Mesothelial cell of epicardium (in vitro differentiated cells): ENCODE results near the gene RGS16. TPM values are rescaled to one million over a fixed set of nuclear protein-coding genes. Genes with fewer than 3 reads are reported as not detected.
A peak's percentile ranks its signal among the peaks of the same experiment; 100 is the strongest.

ENCODE experiments used
- DNase-seq, 2 experiments: peaks; one replicate each; pipeline ENCODE4 v3.0.0; 2021; ENCODE audit warnings: low spot score in 2 of 2; ENCODE audit not compliant: unreplicated experiment in 2 of 2
- H3K27ac Mint-ChIP-seq: 2 replicates; pipeline ENCODE4 v1.8.0; 2021; ENCODE audit warnings: mixed read lengths
- H3K27me3 Mint-ChIP-seq: 2 replicates; pipeline ENCODE4 v1.8.0; 2021; ENCODE audit warnings: low read depth, mixed read lengths
- H3K36me3 Mint-ChIP-seq: 2 replicates; pipeline ENCODE4 v1.8.0; 2021; ENCODE audit warnings: mixed read lengths
- H3K4me1 Mint-ChIP-seq: 2 replicates; pipeline ENCODE4 v1.8.0; 2021; ENCODE audit warnings: mixed read lengths
- H3K4me3 Mint-ChIP-seq: 2 replicates; pipeline ENCODE4 v1.8.0; 2021; ENCODE audit warnings: mild to moderate bottlenecking, moderate library complexity, mixed read lengths
- H3K9me3 Mint-ChIP-seq: 2 replicates; pipeline ENCODE4 v1.8.0; 2021; ENCODE audit warnings: mixed read lengths
- total RNA-seq: library from RNA; stranded (reverse); gene quantifications from 3 replicates; pipeline ENCODE4 v1.2.1, GENCODE V29; 2021
- TF ChIP-seq, protein P1 (sequence below): fragments of 200-600 bp; sonication (generic); IDR thresholded peaks from one replicate; pipeline ENCODE4 v1.5.0; 2021; ENCODE audit warnings: antibody characterized with exemption; ENCODE audit not compliant: unreplicated experiment

RGS16 gene
- total RNA-seq, 1 donor from 2014 or later = 0.74 TPM

DNA sequence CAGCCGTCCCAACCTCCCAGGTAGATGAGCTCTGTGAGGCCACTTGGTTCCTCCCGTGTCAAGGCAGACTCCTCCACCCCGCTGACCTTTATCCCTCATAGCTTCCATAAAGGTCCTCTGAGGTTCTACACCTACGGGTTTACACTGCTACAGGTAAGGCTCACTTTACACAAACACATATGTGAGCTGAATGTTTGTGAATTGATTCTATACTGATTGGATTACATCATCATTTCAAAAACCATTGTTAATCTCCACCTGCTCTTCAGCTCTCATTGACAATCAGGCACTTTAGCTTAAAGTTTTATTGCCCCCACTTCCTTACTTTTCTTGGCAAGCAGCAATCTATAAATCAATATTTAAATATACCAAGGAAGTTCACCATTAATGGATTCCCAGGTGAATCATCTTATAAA, 12.8 kb upstream of the RGS16 start:
- no peaks in the 10 kb centered on the region for H3K36me3 Mint-ChIP-seq
- no peak overlapping the region for H3K27ac Mint-ChIP-seq
- H3K4me3 Mint-ChIP-seq = no peak overlapping the region
- no peak for DNase-seq
- peaks cover 8% of the 10 kb centered on the region for H3K9me3 Mint-ChIP-seq
- TF ChIP-seq, protein P1, sequence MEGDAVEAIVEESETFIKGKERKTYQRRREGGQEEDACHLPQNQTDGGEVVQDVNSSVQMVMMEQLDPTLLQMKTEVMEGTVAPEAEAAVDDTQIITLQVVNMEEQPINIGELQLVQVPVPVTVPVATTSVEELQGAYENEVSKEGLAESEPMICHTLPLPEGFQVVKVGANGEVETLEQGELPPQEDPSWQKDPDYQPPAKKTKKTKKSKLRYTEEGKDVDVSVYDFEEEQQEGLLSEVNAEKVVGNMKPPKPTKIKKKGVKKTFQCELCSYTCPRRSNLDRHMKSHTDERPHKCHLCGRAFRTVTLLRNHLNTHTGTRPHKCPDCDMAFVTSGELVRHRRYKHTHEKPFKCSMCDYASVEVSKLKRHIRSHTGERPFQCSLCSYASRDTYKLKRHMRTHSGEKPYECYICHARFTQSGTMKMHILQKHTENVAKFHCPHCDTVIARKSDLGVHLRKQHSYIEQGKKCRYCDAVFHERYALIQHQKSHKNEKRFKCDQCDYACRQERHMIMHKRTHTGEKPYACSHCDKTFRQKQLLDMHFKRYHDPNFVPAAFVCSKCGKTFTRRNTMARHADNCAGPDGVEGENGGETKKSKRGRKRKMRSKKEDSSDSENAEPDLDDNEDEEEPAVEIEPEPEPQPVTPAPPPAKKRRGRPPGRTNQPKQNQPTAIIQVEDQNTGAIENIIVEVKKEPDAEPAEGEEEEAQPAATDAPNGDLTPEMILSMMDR = no peak
- peaks cover 24% of the 10 kb centered on the region for H3K27me3 Mint-ChIP-seq
- H3K4me1 Mint-ChIP-seq = peaks cover 45% of the 10 kb centered on the region

DNA sequence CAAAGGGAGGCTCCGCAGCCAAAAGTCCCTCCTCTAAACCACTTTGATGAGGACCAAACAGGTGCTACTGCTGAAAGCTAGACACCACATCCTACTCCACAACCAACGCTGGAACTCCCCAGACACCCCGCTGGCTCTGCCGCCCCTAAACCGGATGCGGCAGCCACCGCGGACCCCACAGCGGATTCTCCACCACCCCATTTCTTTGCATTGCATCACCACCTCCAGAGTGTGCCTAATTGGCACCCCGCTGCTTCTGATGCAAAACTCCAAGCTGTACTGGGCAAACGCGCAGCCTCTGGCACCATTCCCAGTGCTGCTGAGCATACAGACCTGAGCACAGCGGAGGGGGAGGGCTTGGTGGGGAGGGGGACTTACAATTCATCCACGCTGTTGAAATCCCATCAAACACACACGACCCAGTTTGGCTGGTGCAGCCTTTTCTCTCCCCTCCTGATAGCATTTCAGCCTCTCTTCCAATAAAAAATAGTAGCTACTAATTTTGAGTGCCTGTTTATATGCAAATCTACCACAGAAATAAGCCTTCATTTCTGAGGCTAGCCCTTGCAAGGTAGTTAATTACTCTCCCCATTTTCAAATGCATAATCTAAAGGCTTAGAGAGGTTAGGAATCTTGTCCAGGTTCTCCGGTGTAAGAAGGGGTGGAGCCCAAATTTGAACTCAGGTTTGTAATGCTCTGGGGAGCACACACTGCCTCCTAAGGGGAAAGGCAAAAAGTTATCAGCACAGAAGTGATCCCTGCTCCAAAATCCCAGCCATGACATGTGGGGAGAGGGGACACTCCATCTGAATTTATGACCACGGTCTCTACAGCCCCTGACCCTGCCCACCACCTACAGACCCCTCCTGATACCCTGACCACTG, 12.2 kb upstream of the RGS16 start:
- Mint-ChIP-seq H3K27ac (peak overlapping the region; percentile 58), H3K27me3 (peaks cover 24% of the 10 kb centered on the region), H3K4me1 (peaks cover 45% of the 10 kb centered on the region), H3K4me3 (peak overlapping the region; percentile 76), H3K36me3 (no peaks in the 10 kb centered on the region), H3K9me3 (peaks cover 8% of the 10 kb centered on the region)
- TF ChIP-seq, protein P1 = no peak
- DNase-seq = peak in 1 of 2 experiments; percentile 52

DNA sequence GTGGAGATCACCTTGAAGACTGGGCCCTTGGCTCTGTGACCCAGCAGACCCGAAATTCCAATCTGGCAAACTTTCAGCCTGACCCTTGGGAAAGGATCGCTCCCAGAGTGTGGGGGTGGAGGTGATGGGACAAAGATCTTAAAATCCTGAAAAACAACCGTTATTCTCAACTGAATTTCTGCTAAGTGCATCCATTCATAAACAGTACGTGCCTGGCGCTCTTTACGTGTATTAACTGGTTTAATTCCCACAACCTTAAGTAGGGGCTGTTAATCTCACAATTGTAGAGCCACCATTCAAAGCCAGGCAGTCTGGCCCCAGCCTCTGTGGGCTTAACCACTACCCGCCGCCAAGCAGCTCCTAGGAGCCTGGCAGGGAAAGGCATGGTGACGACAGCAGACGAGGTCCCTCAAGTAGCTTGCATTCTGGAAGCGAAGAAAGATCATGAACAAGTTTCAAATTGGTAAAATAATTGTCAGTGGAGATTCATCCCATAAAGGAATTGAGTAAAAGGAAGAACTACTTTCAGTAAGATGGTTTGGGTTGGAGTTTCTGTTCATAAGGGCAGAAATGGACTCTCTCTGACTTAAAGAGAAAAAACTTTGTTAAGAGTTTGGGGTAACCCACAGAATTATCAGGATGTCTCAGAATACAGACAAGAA, 11.4 kb upstream of the RGS16 start:
- Mint-ChIP-seq H3K27me3 (peaks cover 24% of the 10 kb centered on the region), H3K4me3 (peak overlapping the region; percentile 76), H3K27ac (peak overlapping the region; percentile 85), H3K36me3 (no peaks in the 10 kb centered on the region), H3K4me1 (peaks cover 50% of the 10 kb centered on the region), H3K9me3 (peaks cover 2% of the 10 kb centered on the region)
- TF ChIP-seq, protein P1 = no peak
- DNase-seq = no peak

DNA sequence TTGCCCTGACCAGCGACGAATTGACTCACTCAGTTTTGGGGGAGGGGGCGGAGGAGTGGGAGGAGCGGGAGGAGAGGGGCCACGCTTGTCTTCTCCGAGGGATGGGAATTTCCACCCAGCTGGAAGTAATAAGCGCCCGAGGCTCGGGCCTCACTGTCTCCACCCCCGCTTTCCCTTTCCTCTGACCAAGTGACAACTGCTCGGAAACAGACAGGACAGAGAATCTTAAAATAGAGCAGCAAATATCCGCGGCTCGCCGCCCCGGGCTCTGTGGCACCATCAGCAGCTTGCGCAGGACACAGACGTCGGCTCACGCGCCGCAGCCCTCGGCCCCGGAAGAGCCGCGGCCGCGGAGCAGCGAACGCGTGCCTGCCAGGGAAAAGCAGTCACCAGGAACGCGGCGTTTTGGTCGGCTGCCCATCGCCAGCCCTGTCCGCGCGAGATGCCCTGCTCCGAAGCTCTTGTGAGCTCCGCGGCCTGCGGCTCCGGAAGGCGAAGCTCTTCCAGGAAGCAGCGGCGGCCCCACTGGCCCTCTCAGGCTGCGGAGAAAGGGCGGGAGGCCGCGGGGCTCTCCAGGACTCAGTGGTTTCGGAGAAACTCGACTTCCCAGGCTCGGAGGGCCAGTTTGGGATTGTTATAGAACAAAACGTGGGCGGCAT, 10.7 kb upstream of the RGS16 start:
- Mint-ChIP-seq H3K4me3 (peak overlapping the region; percentile 76), H3K4me1 (peaks cover 50% of the 10 kb centered on the region), H3K27me3 (peaks cover 24% of the 10 kb centered on the region), H3K36me3 (no peaks in the 10 kb centered on the region), H3K9me3 (no peaks in the 10 kb centered on the region), H3K27ac (peak overlapping the region; percentile 85)
- peak; percentile 39 to 70 for DNase-seq
- TF ChIP-seq, protein P1 = no peak

DNA sequence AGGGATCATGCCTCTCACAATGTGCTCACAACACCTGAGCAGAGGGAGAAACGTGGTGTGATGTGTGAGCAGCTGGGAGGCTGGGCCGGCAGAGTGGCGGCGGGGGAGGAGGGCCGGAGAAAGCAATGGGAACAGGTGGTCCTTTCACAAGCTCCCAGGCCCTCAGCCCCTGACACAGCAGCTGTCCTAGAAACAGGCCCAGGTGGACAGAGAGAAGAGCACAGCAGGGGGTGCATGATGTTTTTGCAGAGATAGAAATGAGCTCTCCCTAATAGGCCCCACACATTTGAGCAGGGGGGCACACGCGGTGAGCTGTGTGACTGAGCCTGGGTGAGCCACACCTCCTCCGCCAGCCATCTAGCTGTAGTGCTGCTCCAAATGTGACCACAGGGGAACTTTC, 7.6 kb upstream of the RGS16 start:
- Mint-ChIP-seq H3K4me3 (no peak overlapping the region), H3K36me3 (no peaks in the 10 kb centered on the region), H3K27ac (no peak overlapping the region), H3K27me3 (peaks cover 21% of the 10 kb centered on the region), H3K4me1 (peaks cover 35% of the 10 kb centered on the region), H3K9me3 (no peaks in the 10 kb centered on the region)
- TF ChIP-seq, protein P1 = no peak
- no peak for DNase-seq
